GM12874 (cell line): Measurements from ENCODE around the gene CCDC106.

Source experiments
- CTCF ChIP-seq: IDR thresholded peaks from 2 replicates; pipeline ENCODE4 v1.5.1; 2011; ENCODE audit warnings: low read depth, mild to moderate bottlenecking, control low read depth, low read length, moderate library complexity; ENCODE audit not compliant: insufficient read depth

CCDC106 gene

GRCh38 chr19:55686311-55687050 is 38.5 kb downstream of the CCDC106 start:
- no peak for TF ChIP-seq CTCF

GRCh38 chr19:55687281-55688201 is 39.5 kb downstream of the CCDC106 start:
- TF ChIP-seq CTCF: no peak

GRCh38 chr19:55688422-55689218 is 40.6 kb downstream of the CCDC106 start:
- no peak for TF ChIP-seq CTCF

- TF ChIP-seq CTCF: no peak
These were observed 41.5 kb downstream of the CCDC106 start for GRCh38 chr19:55689411-55690108.

- no peak for TF ChIP-seq CTCF
These were observed 42.2 kb downstream of the CCDC106 start for GRCh38 chr19:55690109-55690768.

GRCh38 chr19:55690769-55691545 is 42.9 kb downstream of the CCDC106 start:
- TF ChIP-seq CTCF: no peak
